ENCODE measurements around the gene C6orf52.

C6orf52 gene

DNA sequence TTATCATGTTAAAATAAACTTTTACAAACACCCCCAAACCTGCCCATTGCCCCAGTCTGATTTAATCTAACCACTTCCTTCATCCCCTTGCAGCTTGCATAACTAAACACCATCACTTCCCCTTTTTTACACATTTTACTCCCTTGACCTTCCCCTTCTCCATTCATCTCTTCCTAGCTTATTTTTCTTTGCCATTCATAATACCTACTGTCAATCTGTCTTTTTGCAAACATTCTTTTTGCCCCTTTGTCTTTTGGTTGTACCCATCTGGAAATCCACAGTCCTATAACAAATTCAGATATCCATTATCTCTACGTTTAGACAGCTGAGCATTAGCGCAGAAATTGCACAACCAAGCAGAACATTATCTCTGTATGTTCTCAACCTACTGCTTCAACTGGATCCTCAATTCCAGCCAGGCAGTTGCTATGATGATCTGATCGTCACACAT is 51.2 kb downstream of the C6orf52 start:
- no peak for DNase-seq

DNA sequence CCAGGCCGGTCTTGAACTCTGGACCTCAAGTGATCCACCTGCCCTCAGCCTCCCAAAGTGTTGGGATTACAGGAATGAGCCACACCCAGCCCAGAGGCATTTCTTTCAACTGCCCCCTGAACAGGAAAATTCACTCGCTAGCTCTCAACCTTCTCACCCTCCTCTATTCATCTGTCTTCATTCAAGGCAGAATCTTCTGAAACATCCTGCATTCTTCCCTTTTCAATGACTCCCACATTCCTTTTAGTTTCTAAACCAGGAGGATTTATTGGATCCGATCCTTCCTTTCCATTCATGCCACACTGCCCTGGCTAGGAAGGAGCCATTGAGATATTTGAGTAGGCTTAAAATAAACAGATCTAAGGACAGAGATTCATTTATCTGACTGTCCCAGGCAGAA is 52.9 kb downstream of the C6orf52 start:
- DNase-seq = no peak

DNA sequence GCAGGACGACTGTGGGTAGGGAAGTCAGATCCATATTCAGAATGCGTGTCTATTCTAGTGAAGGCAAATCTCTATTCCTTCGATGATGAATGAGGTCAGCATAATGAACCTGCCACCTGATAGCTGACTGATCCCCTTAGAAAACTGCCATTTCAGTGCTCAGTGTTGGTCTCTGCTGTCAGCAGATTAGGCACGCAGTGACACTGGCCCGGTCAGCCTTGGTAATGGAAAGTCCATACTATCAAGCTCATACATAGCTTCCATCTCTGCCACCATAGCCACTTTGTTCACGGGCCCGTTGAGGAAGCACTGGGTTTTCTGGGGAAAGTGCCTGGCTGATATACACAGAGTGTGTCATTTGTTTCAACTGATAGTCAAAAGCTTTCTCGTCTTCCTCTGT is 54.0 kb downstream of the C6orf52 start:
- DNase-seq = no peak

DNA sequence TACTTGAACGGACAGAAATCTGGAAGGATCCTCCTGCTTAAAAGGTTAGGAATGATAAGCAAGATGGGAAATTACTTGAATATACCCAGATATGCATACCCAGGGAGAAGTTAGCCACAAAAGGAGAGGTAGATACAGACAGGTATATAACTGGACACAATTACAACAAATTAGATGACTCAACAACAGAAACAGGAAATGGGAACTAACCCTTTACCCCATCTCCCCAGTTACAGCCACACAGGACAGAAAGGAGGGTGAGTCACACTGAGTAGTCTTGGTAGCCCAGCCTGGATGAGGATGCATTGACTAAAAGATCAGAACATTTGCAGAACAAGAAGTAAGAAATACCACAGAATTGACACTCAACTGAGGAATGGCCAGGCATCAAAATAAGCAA is 61.2 kb downstream of the C6orf52 start:
- DNase-seq = no peak

DNA sequence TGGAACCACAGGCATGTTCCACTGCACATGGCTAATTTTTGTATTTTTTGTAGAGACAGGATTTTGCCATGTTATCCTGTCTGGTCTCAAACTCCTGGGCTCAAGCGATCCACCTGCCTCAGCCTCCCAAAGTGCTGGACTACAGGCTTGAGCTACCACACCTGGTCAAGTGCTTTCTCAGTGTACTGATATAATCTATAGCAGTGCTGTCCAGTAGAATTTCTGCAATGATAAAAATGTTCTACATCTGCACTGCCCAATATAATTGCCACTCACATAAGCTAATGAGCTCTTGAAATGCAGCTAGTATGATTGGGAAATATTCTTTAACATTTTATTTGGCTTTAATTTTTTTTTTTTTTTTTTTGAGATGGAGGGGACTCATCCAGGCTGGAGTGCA is 64.2 kb downstream of the C6orf52 start:
- no peak for DNase-seq

DNA sequence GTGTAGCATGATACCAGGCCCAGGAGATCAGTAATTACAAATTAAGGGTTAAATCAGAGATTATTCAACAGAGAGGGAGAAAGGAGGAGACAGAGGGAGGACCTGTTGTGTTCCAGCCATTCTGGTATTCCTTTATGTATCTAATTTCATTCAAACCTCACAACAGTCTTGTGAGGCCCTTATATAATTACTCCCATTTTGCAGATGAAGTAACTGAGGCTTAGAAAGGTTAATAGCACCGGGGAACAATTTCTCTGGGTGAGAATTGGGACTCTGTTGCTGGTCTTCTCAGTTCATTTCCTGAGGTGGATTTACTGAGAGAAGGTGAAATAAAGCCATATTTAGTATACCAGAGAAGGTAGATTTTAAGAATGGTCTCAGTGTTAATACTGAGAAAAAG is 66.6 kb downstream of the C6orf52 start:
- DNase-seq = no peak

DNA sequence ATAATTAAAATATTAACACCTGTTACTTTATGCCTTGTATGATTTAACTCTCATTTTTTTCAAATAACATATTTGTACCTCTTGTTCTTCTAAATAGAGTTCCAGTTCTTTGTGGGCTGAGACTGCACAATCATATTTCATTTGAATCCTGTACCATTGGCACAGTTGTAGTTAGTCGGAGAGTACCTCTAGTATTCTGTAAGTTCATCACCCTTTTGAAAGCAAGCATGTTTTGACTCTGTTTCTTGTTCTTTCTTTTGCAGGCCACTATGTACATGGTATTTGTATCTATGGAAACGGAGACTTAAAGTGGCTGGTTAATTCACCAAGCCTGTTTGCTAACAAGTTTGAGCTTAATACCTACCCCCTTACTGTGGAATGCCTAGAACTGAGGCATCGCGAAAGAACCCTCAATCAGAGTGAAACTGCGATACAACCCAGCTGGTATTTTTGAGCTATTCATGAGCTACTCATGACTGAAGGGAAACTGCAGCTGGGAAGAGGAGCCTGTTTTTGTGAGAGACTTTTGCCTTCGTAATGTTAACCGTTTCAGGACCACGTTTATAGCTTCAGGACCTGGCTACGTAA is 68.2 kb downstream of the C6orf52 start:
- DNase-seq = no peak

DNA sequence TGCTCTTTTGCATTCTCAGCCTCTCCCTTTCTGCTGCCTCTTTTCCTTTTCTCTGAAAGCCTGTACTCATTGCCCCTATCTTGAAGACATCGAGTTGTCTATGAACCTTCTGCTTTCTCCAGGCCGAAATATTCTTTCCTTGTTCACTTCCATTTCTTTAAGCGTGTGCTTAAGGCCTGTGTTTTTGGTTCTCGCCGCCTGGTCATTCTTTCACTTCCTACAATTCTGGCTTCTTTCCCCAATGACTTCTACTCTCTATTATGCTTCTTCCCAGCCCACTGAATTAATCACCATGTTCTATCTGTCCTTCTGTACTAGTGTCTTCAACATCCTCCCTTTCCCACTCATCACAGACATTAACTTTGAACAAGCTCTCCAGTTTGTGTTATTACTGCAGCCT is 69.6 kb downstream of the C6orf52 start:
- no peak for DNase-seq

DNA sequence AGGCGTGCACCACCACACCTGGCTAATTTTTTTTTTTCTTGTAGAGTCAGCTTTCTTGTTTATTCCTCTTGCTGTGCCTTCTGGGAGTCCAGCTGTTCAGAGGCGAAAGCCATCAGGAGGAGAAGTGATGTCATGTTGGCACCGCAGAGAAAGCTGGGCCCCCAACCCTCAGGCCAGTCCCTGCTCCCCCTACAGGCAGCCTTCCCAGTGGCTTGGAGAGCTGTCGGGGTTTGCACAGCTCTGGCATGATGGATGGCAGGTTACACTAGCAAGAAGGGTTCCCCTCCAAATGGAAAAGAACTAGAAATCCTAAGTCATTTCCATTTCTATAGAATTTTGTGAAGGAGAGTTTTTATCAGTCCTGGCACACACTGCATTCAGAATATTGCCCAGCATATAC is 72.6 kb downstream of the C6orf52 start:
- DNase-seq = no peak
